Measurements from ENCODE around the gene NHERF1. TPM values are rescaled to one million over a fixed set of nuclear protein-coding genes. Genes with fewer than 3 reads are reported as not detected.

NHERF1 gene
- polyA plus RNA-seq, 1 donor from 2014 or later, result 177 TPM

DNA sequence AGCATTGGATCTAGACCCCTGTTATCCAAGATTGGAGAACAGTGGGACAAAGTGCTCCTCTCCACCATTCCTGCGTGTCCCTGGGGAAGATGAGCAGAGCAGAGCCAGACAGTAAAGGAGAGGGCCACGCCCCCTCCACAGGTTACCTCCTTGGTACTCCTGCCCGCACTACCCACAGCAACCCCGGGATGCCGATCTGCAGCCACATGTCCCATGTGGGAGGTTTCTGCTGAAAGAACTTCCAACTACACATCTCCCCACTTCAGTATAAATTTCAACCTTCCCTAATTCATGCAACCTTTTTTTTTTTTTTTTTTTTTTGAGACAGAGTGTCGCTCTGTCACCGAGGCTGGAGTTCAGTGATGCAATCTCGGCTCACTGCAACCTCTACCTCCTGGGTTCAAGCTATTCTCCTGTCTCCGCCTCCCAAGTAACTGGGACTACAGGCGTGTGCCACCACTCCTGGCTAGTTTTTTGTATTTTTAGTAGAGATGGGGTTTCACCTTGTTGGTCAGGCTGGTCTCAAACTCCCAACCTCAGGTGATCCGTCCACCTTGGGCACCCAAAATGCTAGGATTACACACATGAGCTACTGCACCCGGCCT, 9.1 kb upstream of the NHERF1 start:
- peak overlapping the region; percentile 63 to 95 (median 90) for H3K4me3 Mint-ChIP-seq
- H3K4me1 Mint-ChIP-seq, result peaks cover 42 to 65% (median 56%) of the 10 kb centered on the region in 3 donors
- peaks cover 8% of the 10 kb centered on the region for H3K36me3 Mint-ChIP-seq

DNA sequence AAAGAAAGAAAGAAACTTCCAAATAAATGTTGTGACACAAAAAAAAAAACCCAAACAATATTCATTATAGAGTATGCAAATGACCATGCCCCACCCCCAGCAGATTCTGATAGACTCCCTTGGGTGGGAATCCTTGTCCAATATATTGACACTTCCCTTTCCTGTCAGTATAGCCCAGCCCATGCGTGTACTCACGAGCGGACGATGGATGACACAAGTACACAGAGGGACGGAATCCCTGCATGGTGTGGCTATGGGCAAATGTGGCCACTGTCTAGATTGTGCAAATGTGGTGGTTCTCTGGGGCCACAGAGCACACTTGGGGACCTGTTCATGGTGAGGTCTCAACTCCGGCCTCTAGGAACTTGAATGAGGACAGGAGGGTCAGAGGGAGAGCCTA, 8.3 kb upstream of the NHERF1 start:
- Mint-ChIP-seq H3K4me1 (peaks cover 48 to 64% (median 61%) of the 10 kb centered on the region in 3 donors), H3K36me3 (peaks cover 8% of the 10 kb centered on the region), H3K27me3 (no peaks in the 10 kb centered on the region), H3K27ac (peak overlapping the region in 2 of 3 donors; percentile 82 to 85), H3K9me3 (no peaks in the 10 kb centered on the region), H3K4me3 (peak overlapping the region in 3 of 4 donors; percentile 7 to 88 (median 82))

More for the DNA sequence above, 9.1 kb upstream of the NHERF1 start:
- Mint-ChIP-seq H3K27ac (peak overlapping the region; percentile 63 to 92 (median 86)), H3K9me3 (no peaks in the 10 kb centered on the region), H3K27me3 (no peaks in the 10 kb centered on the region)

DNA sequence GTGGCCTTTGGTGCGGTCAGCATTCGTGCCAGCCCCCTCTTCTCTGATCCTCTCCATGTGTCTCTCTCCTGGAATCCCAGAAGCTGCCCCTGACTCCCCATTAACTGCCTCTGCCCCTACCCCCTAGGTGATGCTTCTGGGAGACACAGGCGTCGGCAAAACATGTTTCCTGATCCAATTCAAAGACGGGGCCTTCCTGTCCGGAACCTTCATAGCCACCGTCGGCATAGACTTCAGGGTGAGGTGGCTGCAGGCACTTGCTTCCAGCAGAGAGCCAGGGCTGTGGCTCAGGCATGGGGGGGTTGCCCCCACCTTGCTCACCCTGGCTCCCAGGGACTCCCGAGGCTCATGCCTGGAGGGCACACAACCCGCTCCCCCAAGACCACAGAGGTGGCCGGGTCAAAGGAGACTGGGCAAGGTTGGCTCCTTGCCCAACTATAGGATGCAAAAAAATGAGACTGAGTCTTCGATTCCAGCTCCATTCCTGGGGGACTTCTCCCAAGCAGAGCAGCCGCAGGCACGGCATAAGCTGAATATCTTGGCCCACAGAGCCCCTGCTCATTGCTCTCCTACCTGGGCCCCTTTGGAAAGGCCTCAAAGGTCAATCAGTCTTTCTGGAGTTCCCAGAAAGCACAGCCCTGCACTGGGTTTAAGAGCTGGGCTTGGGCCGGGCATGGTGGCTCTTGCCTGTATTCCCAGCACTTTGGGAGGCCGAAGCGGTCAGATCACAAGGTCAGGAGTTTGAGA, 7.6 kb upstream of the NHERF1 start:
- Mint-ChIP-seq H3K4me1 (peaks cover 48 to 64% (median 61%) of the 10 kb centered on the region in 3 donors), H3K9me3 (no peaks in the 10 kb centered on the region), H3K36me3 (peaks cover 8% of the 10 kb centered on the region), H3K4me3 (peak overlapping the region in 2 of 4 donors; percentile 88 to 92), H3K27ac (peak overlapping the region; percentile 31 to 93 (median 89)), H3K27me3 (no peaks in the 10 kb centered on the region)

DNA sequence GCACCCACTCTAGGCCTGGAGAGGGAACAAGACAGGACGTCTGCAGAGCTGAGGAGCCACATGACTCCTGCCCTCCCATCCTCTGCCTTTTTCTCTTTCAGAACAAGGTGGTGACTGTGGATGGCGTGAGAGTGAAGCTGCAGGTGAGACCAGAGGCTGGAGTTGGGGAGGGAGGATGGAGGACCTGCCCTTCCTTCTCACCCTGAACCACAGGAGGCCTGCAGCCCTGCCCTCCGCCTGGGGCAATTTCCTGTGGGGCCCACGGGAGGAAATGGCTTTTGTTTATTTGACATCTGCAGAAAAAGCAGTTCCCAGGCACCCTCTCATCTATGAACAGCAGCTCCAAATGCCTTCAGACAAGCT, 6.3 kb upstream of the NHERF1 start:
- Mint-ChIP-seq H3K27ac (peak overlapping the region; percentile 31 to 93 (median 88)), H3K4me3 (peak overlapping the region; percentile 54 to 92 (median 89)), H3K9me3 (no peaks in the 10 kb centered on the region), H3K4me1 (peaks cover 41 to 62% (median 58%) of the 10 kb centered on the region in 3 donors), H3K27me3 (no peaks in the 10 kb centered on the region), H3K36me3 (peaks cover 8% of the 10 kb centered on the region)

DNA sequence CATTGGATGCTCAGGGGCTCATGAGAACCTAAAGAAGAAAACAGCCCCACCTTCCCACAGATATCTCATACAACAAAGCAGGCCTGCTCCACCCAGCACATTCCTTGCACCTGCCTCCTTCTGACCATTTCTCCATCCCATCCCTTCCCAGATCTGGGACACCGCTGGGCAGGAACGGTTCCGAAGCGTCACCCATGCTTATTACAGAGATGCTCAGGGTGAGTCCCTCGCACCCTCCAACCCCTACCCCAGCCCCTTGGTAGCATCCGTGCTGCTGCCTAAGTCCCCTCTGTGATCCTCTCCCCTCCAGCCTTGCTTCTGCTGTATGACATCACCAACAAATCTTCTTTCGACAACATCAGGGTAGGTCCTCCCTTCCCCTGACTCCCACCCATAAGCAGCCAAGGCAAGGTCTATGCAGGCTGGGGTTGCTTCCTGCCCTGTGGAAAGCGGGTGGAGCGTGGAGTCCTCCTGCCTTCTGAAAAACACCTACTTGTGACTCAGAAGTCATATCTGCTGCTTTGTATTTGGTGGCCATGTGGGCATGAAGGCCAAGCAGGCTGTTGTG, 5.4 kb upstream of the NHERF1 start:
- Mint-ChIP-seq H3K9me3 (no peaks in the 10 kb centered on the region), H3K4me3 (peak overlapping the region in 3 of 4 donors; percentile 88 to 92 (median 90)), H3K36me3 (peaks cover 8% of the 10 kb centered on the region), H3K27ac (peak overlapping the region; percentile 31 to 95 (median 88)), H3K4me1 (peaks cover 41 to 60% (median 58%) of the 10 kb centered on the region in 3 donors), H3K27me3 (no peaks in the 10 kb centered on the region)

DNA sequence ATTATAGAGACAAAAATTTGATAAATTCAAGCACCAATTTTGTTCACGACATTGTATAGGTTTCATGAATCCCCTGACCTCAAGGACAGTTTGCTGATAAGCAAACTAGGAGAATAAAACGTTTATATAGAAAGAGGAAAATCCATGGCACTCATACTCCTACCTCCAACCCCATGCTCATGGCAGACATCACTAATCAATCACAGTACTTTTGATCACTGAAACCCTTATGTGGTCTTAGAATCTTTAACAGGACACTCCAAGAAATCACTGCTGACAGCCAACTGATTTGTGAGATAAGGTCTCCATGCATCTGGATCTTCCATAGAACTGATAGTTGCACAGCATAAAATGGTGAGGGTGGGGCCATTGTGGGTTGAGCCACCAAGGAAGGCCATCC, 4.7 kb upstream of the NHERF1 start:
- peaks cover 8% of the 10 kb centered on the region for H3K36me3 Mint-ChIP-seq
- peak overlapping the region; percentile 31 to 95 (median 88) for H3K27ac Mint-ChIP-seq
- H3K9me3 Mint-ChIP-seq, result no peaks in the 10 kb centered on the region
- peak overlapping the region in 2 of 4 donors; percentile 75 to 88 for H3K4me3 Mint-ChIP-seq
- H3K4me1 Mint-ChIP-seq, result peaks cover 41 to 57% (median 55%) of the 10 kb centered on the region in 3 donors
- no peaks in the 10 kb centered on the region for H3K27me3 Mint-ChIP-seq

DNA sequence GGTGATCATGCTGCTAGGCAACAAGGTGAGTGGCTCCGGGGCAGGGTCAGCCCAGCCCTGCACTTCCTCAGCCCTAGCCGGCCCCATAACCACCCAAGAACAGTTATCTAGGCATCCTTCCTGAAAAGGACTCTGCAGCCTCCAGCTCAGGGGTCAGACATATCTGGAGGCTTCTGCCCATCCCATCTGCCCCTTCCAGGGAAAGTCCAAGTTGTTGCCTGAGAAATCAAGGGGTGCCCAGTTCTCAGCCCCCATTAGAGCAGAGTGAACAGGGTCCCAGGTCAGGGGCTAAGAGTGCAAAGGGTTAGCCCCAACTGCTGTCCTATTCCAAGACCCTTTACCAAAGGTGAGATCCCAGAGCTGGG, 4.1 kb upstream of the NHERF1 start:
- no peaks in the 10 kb centered on the region for H3K9me3 Mint-ChIP-seq
- H3K4me1 Mint-ChIP-seq, result peaks cover 41 to 52% (median 49%) of the 10 kb centered on the region in 3 donors
- no peaks in the 10 kb centered on the region for H3K27me3 Mint-ChIP-seq
- H3K36me3 Mint-ChIP-seq, result peaks cover 3% of the 10 kb centered on the region
- peak overlapping the region; percentile 31 to 95 (median 46) for H3K27ac Mint-ChIP-seq
- H3K4me3 Mint-ChIP-seq, result peak overlapping the region in 3 of 4 donors; percentile 75 to 88 (median 81)

DNA sequence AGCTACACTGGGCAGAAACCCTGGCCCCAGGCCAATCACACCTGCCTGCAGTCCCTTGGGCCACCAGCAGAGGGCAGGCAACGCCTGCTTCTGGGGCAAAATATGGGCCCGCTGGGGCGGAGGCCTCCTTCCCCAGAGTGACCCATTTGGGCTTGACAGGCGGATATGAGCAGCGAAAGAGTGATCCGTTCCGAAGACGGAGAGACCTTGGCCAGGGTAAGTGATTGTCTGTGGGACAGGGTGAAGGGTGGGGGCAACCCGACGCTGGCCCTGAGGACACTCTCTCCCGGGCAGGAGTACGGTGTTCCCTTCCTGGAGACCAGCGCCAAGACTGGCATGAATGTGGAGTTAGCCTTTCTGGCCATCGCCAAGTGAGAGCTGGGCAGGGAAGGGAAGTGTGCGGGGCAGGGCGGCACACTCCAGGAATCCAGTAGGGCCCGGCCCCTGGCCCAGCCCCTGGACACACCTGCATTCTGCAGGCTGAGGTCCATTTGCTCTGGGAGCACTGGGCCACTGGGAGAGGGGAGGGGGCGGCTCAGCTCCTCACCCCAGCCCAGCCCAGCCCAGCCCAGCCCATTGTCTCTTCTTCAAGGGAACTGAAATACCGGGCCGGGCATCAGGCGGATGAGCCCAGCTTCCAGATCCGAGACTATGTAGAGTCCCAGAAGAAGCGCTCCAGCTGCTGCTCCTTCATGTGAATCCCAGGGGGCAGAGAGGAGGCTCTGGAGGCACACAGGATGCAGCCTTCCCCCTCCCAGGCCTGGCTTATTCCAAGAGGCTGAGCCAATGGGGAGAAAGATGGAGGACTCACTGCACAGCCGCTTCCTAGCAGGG, 3.5 kb upstream of the NHERF1 start:
- Mint-ChIP-seq H3K4me1 (peaks cover 46 to 54% (median 54%) of the 10 kb centered on the region in 3 donors), H3K9me3 (no peaks in the 10 kb centered on the region)

DNA sequence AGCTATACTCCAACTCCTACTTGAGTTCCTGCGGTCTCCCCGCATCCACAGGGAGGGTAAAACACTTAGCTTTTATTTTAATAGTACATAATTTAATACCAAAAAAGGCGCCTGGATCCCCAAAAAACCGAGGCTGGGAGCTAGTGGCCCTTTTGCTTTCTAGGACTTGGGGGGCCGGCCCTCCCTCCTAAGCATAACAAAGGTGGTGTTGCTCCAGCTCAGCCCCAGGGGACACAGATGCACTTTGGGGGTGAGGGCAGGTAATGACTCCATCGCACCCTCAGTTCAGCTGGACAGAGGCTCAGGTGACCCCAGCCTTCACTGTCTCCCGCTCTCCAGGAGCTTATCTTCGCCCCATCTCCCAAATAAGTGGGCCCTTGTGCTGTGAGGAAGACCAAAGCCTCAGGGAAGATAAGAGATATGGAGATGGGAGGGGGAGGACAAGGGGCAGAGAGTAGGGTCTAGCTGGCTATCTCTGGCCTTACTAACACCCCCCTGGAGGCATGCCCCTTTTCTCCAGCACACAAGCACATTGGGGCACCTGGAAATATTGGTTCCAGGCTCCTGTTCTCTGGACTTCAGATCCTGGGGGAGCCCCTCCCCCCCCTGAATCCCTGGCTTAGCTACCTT, 2.8 kb upstream of the NHERF1 start:
- Mint-ChIP-seq H3K4me3 (peak overlapping the region in 1 of 4 donors; percentile 54), H3K9me3 (no peaks in the 10 kb centered on the region), H3K27me3 (no peaks in the 10 kb centered on the region), H3K4me1 (peaks cover 43 to 53% (median 53%) of the 10 kb centered on the region in 3 donors), H3K36me3 (no peaks in the 10 kb centered on the region), H3K27ac (no peak overlapping the region)

More for the DNA sequence above, 3.5 kb upstream of the NHERF1 start:
- H3K4me3 Mint-ChIP-seq, result peak overlapping the region; percentile 25 to 88 (median 78)
- H3K27me3 Mint-ChIP-seq, result no peaks in the 10 kb centered on the region
- H3K27ac Mint-ChIP-seq, result peak overlapping the region in 2 of 3 donors; percentile 31 to 46
- peaks cover 3% of the 10 kb centered on the region for H3K36me3 Mint-ChIP-seq

DNA sequence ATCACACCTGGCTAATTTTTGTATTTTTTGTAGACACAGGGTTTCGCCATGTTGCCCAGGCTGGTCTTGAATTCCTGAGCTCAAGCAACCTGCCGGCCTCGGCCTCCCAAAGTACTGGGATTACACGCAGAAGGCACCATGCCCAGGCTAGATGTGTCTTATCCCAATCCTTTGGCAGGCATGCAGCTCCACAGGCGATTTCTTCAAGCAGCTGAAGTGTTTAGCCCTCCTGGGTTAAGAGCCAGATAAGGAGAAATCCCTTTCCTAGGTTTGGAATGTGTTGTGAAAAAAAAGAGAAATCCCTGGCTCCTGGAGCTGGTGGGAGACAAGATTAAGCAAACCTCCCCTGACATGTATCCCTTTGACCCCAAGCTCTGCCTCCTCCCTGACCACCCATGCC, 2.1 kb upstream of the NHERF1 start:
- Mint-ChIP-seq H3K27me3 (no peaks in the 10 kb centered on the region), H3K27ac (peak overlapping the region in 2 of 3 donors; percentile 53 to 57), H3K36me3 (no peaks in the 10 kb centered on the region), H3K4me3 (peak overlapping the region; percentile 12 to 98 (median 71)), H3K4me1 (peaks cover 48 to 55% (median 54%) of the 10 kb centered on the region in 3 donors), H3K9me3 (no peaks in the 10 kb centered on the region)

DNA sequence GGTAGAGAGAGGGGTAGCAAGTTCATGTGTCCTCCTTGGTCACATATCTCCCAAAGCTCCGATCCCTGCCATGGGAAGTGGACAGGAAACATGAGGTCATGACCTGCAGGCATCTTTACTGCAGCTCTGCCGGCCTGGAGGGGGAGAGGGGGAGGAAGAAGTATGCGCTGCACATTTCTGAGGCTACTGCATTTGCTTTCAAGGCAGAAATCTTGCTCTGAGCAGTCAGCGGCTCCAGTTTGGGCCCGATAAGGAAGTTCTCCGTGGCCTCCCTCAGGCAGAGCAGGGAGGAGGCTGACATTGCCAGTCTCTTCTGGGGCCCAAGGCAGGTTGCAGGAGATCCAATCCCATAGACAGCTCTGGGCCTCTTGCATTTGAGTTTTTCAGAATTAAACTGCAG, 1.5 kb upstream of the NHERF1 start:
- Mint-ChIP-seq H3K4me1 (peaks cover 43 to 54% (median 50%) of the 10 kb centered on the region in 3 donors), H3K36me3 (no peaks in the 10 kb centered on the region), H3K27ac (peak overlapping the region in 2 of 3 donors; percentile 53 to 57), H3K4me3 (peak overlapping the region in 3 of 4 donors; percentile 58 to 98 (median 84)), H3K9me3 (no peaks in the 10 kb centered on the region), H3K27me3 (no peaks in the 10 kb centered on the region)

DNA sequence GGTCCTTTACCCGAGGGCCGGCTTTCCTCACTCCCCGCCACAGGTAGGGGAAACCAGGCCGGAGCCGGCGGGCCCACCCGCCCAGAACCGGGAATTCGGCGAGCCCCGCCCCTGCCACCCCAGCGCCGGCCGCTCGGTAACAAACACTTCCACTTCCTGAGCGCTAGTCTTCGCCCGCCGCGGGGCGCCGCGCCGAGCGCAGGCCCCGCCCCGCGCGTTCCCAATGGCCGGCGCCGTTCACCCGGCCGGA, 224 bp upstream of the NHERF1 start:
- peak overlapping the region; percentile 49 to 98 (median 74) for H3K4me3 Mint-ChIP-seq
- H3K27ac Mint-ChIP-seq, result peak overlapping the region in 1 of 3 donors; percentile 80
- H3K27me3 Mint-ChIP-seq, result no peaks in the 10 kb centered on the region
- H3K36me3 Mint-ChIP-seq, result peaks cover 4% of the 10 kb centered on the region
- H3K9me3 Mint-ChIP-seq, result no peaks in the 10 kb centered on the region
- H3K4me1 Mint-ChIP-seq, result peaks cover 39 to 52% (median 48%) of the 10 kb centered on the region in 3 donors

DNA sequence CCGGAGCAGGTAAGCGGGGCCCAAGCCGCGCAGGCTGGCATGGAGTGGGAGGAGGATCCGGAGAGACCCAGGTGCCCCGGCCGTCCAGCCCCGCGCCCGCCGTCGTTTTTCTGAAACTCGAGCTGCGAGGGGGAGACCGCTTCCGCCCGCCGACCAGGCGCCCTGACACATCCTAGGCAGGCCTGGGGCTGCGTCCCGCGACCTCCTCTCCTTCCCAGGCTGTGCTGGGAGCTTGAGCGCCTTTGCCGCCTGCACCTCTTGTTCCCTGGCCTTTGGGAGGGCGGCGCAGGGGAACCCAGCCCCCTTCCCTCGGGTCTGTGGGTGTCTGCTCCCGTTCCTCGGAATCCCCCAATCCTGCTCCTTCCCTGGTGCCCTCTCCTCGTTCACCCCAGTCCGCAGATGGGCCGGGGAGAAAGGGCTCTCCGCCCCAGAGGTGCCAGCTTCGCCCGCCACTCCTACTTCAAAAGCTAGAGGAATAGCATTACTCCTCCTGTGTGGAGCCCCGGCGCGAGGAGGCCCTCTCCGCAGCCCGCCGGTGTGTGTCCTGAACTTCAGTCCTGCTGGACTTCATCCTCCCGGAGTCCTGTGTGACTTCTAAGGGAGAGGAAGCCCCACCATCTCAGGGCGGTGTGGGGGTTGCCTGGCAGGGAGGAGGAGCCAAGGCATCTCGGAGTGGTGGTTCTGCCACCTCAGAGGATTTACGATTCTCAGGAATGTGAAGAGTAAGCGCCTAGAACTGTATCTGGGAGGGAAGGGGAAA, 1.0 kb downstream of the NHERF1 start:
- H3K27me3 Mint-ChIP-seq, result no peaks in the 10 kb centered on the region
- no peaks in the 10 kb centered on the region for H3K9me3 Mint-ChIP-seq
- H3K4me1 Mint-ChIP-seq, result peaks cover 31 to 42% (median 38%) of the 10 kb centered on the region in 3 donors
- H3K27ac Mint-ChIP-seq, result peak overlapping the region in 2 of 3 donors; percentile 71 to 85
- peak overlapping the region; percentile 90 to 98 (median 96) for H3K4me3 Mint-ChIP-seq
- H3K36me3 Mint-ChIP-seq, result peaks cover 4% of the 10 kb centered on the region

DNA sequence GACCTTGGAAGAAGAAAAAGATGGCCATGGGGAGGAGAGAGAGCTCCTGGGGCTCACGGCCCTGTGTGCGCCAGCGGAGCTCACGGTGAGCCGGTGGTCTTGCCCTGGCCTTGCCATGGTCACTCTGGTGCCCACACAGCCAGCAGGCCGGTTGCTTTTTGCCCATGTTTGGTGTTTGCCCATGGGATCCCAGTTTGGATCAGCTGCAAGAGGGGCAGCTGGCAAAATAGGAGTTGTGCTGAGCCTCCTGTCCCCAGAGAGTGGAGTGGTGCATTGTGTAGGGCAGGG, 1.6 kb downstream of the NHERF1 start:
- Mint-ChIP-seq H3K9me3 (no peaks in the 10 kb centered on the region), H3K27ac (peak overlapping the region in 2 of 3 donors; percentile 71 to 85), H3K27me3 (no peaks in the 10 kb centered on the region), H3K36me3 (peaks cover 4% of the 10 kb centered on the region), H3K4me3 (peak overlapping the region; percentile 90 to 98 (median 96)), H3K4me1 (peaks cover 26 to 42% (median 38%) of the 10 kb centered on the region in 3 donors)
